ENCODE results near the gene RXRA.

- no peak for TF ChIP-seq POLR2AphosphoS5 (IDR thresholded peaks at IDR 0.05; ENCODE audit: low read depth, low read length)
- no peak for TF ChIP-seq POLR2A (IDR thresholded peaks at IDR 0.05; ENCODE audit: low read depth, low read length)
- no peak for TF ChIP-seq POU2F2 (IDR thresholded peaks at IDR 0.05; ENCODE audit: low read depth, low read length)
- TF ChIP-seq TAF1 (IDR thresholded peaks at IDR 0.05; ENCODE audit: low read depth, low read length) = no peak
These were observed 88.7 kb downstream of the RXRA start for GRCh38 chr9:134414900-134415425.

All from GM12891 (cell line).